Stimulated activated naive CD8-positive, alpha-beta T cell treated with anti-CD3 and anti-CD28 coated beads, Interleukin-15, Interleukin-2, amounts not matched to agents 100 U/mL and 50 U/mL, for 24 hours (primary cell): ENCODE measurements around the gene AKAP8.

Source experiments
- ATAC-seq: fragments of 150-1000 bp; cut with Tn5 transposase; one replicate; pipeline ENCODE4 v1.10.0; 2021
- DNase-seq: peaks from one replicate; pipeline ENCODE4 v3.0.0; 2021

AKAP8 gene

DNA sequence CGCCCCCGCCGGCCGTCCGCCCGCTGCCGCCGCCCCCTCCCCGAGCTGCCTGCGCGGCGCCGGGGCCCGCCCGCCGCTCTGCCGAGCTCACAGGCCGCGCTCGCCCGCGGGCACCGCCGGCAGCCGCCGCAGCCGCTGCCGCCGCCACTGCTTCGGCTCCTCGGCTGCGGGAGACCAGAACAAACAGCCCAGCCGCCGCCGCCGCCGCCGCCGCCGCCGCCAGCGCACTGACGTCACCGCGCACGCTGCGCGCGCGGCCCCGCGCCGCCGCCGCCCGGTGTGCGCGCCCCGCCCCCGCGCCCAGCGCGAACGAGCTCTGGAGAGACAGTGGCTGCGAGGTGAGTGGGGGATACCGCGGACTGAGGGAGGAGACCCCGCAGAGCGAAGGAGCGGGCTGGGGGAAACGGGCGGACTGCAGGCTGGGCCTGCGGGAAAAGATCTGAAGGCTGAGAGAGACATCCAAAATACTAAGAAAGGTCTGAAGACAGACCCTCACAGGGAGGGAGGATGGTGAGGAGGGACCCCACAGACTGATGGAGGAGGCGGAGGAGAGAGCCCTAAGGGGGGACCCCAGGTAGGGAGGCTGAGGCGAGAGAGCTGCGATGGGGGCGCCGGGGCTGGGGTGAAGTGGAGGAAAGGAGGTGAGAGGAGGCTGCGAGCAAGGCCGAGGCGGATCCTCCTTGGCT lies 47.1 kb downstream of the AKAP8 start, which contains the start of gene BRD4:
Gene BRD4 (minus strand): TSS at position 229 of the 686 bp plus-strand sequence. CDS start 59,440 bp downstream, outside the sequence.
- peak; percentile 87 for DNase-seq

DNA sequence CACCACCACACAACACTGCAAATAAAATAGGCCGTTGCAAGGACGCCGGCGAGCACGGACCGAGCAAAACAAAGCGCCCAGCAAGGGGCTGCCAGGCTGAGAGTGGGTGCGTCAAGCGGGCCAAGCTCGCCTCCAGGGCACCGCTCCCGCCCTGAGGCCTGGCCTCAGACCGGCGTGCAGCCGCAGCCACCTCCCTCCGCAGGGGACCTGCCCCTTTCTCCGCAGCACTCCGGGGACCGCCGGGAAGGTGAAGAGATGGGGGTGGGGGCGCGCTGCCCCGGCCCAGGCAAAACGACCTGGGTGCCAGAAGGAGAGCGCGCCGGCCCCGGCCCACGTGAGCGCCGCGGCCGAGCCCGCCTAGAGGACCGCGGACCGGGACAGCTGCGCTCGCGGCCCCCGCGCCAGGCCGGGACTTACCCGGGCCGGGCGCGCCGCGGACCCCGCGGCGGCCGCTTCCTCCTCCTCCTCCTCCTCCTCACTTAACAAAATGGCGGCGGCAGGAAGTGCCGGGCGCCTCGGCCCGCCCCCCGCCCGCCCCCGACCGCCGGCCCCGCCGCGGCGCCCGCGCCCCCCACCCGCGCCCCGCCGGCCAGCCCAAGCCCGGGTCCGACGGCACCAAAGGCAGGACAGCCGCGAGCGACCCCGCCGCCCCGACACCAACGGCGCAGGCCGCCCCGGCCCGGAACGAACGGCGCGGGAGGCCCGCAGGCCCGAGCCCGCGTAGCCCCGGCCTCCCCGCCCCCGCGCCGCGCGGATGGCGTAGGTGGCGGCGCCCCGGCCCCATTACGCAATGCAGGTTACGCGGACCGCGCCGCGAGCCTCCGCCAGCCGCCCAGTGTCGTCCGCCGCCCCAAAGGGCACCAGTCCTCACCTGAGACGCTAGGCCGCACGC lies 47.9 kb downstream of the AKAP8 start:
- peak; percentile 70 for DNase-seq
- peak; percentile 44 for ATAC-seq

More for the DNA sequence above, 47.1 kb downstream of the AKAP8 start, which contains the start of gene BRD4:
- ATAC-seq, result peak; percentile 71

DNA sequence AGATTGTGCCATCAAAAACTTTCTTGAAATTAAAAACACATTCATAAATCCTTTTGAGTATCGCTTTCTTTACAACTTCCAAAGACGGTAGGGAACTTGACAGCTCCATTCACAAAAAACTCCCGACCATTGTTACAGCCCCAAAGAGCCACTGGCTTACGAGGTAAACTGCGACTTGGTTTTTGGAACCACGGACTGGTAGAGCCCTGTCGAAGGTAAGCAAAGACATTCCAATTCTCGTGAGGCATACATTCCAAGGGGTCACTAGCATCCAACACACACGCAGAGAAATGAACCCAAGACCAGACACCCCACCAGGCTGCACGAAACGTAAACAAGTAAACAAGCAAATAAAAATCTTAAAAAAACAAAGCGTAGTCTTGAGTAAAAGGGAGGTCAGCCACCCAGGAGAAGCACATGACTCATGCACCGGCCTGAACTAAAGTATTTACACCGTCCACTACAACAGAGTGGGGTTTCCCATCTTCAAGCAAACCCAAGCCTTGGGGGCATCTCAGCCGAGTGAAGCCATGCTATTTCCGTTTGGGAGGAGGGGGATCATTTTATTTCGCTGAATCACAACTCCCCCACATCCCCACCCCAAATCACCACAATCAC lies 48.7 kb downstream of the AKAP8 start:
- DNase-seq (no peak), ATAC-seq (peak; percentile 2)

DNA sequence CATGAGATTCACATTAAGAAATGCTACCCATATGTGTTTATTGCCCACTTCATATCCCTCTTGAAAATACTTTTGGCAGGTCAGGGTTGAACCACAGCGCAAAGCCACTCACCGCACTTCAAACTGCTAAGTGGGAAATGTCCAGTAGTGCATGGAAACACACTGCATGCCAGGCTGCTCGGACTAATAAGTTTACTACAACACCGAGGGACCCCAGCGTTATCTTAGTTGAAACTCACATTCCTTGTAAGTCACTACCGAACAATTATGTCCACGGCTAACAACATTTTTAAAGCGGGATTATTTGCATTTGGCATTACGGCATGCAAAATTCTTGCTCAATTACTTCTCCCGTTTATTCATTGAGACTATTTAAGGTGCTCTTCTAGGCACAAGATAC lies 51.3 kb downstream of the AKAP8 start:
- ATAC-seq (no peak), DNase-seq (no peak)

DNA sequence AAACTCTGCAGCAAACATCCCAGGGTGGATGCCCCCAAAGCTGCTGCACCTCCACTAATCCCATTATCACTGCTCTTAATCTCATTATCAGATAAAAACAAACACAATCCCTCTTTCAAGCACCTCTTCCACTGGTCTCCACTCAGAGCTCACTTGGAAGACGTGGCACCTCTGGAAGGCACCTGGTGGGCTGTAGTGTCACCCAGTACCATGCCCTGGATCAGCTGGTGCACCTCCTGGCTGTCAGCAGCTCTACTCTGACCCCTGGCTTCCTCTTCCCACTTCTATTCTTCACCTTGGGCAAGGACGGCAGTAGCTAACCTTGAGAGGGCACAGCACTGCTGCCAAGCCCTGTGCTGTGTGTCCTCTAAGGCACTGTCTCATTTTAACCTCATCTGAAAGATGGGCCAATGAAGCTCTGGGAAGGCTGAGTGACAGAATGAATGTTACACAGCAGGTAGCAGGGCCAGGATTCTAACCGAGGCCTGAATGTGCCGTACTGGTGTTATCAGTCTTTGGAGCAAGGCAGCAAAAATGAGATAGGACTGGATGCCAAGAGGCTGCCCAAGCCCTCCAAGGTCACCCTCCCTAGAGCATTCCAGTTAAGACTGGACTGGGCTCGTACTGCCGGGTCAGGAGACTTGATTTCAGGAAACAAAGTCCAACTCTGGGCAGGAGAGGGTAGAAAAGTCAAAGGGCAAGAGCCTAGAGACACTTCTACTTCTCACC lies 54.6 kb downstream of the AKAP8 start:
- ATAC-seq (peak; percentile 33), DNase-seq (no peak)

DNA sequence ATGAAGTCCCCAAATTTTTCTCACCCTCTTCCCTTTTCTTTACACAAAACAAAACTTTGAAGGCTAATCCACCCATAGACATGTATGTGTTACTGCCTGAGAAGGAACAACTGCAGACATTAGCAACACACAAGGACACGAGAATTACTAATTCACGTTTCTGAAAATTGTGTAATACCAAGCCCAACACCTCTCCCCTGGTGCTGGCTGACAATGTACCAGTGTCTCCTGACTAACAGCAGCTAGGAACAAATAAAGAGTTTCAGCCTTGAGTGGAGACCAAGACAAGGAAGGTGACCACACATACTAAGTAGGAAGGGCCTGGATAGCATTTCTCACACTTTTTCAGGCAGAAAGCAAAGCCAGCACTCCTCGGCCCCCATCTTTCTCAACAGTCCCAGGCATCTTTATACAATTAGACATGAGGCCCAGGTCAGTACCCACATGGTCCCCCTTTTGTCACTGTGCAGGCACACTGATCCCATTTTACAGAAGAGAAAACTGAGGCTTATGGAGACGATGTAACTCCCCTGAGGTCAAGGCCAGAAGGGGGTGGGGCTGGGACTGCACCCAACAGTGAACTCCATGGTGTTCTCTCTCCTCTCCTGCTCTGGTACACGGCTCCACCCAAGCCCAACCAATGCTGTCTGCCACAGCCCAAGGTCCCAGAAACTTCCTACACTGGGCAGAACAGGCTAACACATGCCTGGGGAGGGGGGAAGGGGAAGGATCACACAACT lies 55.9 kb downstream of the AKAP8 start:
- DNase-seq (no peak), ATAC-seq (peak; percentile 50)

DNA sequence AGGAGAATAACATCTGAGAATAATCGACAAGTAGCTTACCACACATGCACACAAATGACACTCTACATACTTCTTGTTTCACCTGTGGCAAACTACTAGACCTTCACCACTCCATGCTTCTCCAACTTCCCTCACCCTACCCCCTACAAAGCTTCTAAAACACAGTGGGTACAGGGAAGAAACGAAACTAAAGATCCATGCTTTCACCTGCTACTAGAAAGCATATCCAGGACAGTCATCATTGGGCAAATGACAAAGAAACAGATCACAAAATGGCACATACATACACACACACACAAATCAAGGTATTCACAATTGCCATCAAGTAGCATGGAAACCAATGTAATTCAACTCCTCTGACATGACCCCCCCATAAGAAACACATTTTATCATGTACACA lies 57.8 kb downstream of the AKAP8 start:
- ATAC-seq (no peak), DNase-seq (no peak)

DNA sequence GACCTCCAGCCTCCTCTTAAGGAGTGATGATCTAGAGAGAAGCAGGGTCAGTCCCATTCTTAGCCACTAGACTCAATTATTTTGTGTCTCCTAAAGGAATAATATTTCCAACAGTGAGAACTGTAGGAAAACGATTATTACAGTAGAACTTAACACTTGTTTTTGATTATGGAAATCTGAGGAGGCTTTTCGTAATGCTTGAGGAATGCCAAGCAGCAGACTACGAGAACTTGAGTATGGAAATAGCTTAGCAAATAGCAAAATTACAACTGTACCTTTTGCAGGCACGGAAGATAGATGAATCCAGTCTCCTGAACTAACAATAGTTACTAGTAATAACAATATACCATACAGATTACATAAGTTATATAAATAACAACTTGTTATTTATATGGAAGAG lies 59.5 kb downstream of the AKAP8 start:
- DNase-seq, result no peak
- ATAC-seq, result no peak

DNA sequence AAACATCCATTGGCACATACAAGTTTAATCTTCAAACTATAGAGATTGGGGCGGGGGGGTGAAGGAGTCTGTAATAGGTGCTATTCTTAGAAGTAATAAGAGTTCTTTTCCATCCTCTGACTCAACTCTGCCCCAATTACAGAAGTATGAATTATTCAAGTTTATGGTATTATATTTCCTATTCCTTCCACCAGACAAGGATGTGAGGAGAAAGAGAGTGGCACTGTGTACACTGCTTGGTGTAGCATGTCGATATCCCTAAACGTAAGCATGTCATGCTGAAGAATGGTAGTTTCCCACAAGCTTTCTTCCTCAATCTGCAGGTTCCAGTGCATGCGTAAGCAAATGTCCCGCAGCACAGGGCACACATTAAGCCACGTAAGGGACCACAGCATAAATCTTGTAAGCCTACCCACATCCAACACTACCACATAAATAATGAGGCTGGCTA lies 61.3 kb downstream of the AKAP8 start:
- DNase-seq (no peak), ATAC-seq (peak; percentile 48)

DNA sequence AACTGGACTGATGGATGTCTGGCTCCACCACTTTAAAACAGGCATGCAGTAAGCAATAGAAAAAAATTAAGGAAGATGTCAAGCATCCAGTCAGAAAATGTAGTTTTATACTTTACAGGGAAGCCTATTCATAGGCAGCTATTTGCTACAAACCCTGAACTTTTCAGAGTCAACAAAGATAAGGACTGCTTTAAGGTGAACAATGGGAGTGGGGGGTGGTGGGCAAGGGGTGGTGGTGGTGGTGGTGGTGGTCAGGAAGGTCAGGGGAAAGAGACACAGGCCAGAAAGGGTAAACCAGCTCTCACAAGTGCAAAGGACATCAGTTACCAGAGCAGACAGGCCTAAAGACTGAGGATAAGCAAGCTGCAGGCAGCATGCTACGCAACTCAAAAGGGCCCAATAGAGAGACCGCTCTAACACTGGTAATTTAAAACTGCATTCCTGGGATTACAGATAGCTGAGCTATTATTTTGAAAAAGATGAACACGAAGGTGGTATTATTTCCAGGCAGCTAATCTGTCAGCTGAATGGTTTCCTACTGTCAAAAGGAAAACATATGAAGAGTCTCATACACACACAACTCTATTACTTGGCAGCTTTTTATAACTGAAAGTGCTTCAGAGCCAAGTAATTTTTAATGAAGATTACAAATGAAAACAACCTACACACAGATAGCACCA lies 62.1 kb downstream of the AKAP8 start:
- ATAC-seq, result no peak

DNA sequence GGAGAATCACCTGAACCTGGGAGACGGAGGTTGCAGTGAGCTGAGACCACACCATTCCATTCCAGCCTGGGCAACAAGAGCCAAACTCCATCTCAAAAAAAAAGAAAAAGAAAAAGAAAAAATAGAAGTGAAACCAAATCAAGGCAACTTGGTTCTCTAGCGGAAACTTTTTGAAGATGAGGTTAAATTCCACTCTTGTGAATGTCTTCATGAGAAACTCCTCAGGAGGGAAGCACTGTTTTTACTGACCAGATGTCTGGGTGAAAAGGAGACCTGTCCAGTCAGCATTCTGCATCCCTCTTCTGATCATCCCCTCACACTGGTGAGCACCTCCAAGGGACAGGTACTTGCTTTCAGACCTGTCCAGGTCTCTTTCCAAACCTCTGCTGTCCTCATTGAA lies 63.1 kb downstream of the AKAP8 start:
- no peak for ATAC-seq
- no peak for DNase-seq

More for the DNA sequence above, 62.1 kb downstream of the AKAP8 start:
- DNase-seq, result no peak

DNA sequence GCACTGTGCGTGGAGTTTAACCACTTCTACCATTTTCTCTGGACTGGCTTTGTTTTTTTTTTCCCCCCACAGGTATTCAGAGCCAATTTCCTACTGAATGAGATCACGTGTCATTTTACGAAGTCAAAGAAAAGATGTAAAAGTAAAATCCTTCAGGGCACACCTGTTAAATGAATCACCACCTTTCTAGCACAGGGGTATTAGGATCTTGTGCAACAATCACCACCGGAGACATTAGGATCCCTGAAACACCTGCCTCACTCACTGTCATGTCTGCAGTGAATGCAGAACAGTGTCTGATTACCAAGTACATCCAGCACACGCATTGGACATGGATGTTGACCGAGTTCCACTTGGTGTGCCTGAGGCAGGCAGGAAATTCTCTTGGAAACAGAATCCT lies 64.5 kb downstream of the AKAP8 start:
- no peak for ATAC-seq
- DNase-seq, result no peak

DNA sequence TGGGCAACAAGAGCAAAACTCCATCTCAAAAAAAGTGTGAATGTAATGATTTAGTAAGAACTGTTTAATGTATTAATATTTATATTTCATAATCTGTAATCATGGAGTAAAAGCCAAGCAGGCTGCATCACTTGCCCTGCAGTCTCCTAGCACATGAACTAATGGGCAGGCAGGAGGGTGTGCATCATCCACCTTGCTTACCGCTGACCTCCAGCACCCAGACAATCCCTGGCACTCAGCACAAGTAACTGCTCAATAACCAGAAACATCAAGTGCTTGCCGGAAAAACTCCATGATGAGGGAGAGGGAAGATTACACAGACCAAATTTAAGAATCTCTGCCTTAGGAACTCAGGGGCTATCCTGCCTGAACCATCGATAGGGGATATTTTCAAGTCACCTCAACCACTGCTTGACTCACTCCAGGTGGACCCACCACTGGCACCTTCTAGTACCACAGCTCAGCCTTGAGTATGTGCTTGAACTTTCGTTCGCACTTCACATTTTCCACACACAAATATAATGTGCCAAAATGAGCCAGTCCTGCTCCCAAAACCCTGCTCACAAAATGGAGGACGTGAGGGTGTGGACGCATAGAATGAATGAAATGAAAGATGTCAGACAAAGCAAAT lies 65.8 kb downstream of the AKAP8 start:
- ATAC-seq (peak; percentile 56), DNase-seq (no peak)

DNA sequence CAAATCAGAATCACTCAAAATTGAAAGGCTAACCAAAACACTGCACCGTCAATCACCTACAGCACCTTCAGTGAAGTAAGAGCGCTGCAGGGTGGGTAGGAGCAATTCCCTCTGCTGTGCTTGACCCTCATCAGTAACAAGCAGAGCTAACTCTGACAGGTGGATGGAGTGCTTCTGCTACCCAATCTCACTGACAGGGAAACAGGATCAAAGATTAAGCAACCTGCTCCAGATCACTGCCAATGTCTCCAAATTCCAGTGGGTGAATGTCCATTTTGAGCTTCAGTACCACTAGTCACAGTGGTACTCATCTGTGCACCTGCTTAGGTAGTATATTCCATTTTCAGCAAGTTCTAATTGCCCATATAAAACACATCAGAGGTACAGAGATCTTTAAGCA lies 72.4 kb downstream of the AKAP8 start:
- ATAC-seq (no peak), DNase-seq (no peak)

DNA sequence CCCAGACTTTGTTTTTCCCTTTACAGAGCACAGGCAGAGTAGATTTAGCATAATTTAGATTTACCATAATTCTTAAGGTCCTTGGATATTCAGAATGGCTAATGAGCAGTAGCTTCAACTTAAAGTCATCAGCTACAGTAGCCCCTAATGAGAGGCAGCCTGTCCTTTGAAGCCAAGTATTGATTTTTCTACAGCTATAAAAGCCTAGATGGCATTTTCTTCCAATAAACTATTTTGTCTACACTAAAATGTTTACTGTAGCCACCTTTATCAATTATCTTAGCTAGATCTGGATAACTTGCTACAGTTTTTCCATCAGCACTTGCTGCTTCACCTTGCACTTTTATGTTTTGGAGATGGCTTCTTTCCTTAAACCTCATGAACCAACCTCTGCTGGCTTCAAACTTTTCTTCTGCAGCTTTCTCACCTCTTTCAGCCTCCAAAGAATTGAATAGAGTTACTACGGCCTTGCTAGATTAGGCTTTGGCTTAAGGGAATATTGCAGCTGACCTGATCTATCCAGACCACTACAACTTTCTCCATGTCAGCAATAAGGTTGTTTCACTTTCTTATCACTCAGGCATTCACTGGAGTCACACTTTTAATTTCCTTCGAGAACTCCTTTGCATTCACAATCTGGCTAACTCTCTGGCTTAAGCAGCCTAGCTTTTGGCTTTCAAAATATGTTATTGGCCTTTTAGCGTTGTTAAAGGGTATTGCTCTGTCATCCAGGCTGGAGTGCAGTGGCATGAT lies 73.8 kb downstream of the AKAP8 start:
- DNase-seq, result no peak
- no peak for ATAC-seq

DNA sequence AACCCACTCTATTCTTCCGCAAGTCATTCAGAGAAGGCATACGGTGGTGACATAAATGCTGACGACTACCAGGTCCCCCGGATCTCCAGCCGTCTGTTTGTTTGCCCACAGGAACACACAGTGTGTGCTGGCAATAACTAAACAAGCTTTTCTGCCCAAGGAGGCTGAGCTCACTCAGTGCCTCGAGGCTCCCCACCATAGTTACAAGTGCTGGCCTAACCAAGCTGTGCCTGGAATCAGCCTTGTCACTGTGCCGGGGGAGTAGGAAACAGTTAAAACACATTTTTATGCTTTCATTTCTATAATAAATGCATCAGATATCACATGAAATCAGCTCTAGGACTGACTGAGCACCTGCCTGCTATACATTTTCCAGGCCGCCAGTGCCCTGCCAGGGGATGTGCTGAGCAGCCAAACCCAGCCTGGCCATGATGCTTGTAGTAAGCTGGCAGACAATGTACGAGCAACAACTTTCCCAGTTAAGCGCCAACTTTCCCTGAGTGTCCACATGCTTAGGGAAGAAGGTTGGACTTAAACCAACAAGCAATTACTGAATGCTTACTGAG lies 75.4 kb downstream of the AKAP8 start:
- ATAC-seq (peak; percentile 51), DNase-seq (peak; percentile 32)
